ENCODE measurements around the gene NAA30.

GRCh38 chr14:57355081-57355800 lies 35.1 kb upstream of the NAA30 start:
- TF ChIP-seq, protein P1, sequence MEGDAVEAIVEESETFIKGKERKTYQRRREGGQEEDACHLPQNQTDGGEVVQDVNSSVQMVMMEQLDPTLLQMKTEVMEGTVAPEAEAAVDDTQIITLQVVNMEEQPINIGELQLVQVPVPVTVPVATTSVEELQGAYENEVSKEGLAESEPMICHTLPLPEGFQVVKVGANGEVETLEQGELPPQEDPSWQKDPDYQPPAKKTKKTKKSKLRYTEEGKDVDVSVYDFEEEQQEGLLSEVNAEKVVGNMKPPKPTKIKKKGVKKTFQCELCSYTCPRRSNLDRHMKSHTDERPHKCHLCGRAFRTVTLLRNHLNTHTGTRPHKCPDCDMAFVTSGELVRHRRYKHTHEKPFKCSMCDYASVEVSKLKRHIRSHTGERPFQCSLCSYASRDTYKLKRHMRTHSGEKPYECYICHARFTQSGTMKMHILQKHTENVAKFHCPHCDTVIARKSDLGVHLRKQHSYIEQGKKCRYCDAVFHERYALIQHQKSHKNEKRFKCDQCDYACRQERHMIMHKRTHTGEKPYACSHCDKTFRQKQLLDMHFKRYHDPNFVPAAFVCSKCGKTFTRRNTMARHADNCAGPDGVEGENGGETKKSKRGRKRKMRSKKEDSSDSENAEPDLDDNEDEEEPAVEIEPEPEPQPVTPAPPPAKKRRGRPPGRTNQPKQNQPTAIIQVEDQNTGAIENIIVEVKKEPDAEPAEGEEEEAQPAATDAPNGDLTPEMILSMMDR (IDR thresholded peaks at IDR 0.05), result no peak
- no peak for TF ChIP-seq REST (IDR thresholded peaks at IDR 0.05; ENCODE audit: insufficient read depth in 1 of 2, low read depth in 2 of 2, low read length in 1 of 2)
- TF ChIP-seq SIN3A (IDR thresholded peaks at IDR 0.05; ENCODE audit: borderline replicate concordance, insufficient read depth, low read depth, low read length), result no peak
- no peak for TF ChIP-seq POLR2AphosphoS5 (IDR thresholded peaks at IDR 0.05; ENCODE audit: low read depth, low read length)

All from Panc1 (cell line).